ENCODE measurements around the gene NEK11. TPM values are rescaled to one million over a fixed set of nuclear protein-coding genes. Genes with fewer than 3 reads are reported as not detected.

Gene NEK11
- polyA plus RNA-seq, 1 donor (not counting 4 experiments of a cell fraction or from before 2014, with no cell fraction given), result 9.4 TPM

DNA sequence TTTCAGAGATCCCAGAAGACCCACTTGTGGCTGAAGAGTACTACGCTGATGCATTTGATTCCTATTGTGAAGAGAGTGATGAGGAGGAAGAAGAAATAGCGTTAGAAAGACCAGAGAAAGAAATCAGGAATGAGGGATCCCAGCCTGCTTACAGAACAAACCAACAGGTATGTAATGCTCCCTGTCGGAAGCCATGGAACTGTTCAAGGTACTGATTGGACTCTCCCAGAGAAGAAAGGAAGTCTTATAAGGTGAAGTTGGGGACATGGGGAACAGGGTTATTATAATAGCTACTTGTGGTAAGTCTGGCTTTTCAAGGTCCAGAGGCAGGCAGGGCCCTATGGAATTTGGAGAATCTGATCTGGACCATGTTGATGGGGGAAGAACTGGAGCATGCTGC is 201.8 kb downstream of the NEK11 start:
- H2AFZ ChIP-seq (ENCODE audit: control insufficient read depth, low read length), result no peak overlapping the region
- H3K9ac ChIP-seq (ENCODE audit: control insufficient read depth, extremely low read depth, insufficient read depth, low read length), result no peak overlapping the region
- H3K9me3 ChIP-seq (ENCODE audit: control insufficient read depth, low read depth, low read length), result no peaks in the 10 kb centered on the region
- no peak for DNase-seq (ENCODE audit: low read depth, low spot score)
- TF ChIP-seq, protein P1, sequence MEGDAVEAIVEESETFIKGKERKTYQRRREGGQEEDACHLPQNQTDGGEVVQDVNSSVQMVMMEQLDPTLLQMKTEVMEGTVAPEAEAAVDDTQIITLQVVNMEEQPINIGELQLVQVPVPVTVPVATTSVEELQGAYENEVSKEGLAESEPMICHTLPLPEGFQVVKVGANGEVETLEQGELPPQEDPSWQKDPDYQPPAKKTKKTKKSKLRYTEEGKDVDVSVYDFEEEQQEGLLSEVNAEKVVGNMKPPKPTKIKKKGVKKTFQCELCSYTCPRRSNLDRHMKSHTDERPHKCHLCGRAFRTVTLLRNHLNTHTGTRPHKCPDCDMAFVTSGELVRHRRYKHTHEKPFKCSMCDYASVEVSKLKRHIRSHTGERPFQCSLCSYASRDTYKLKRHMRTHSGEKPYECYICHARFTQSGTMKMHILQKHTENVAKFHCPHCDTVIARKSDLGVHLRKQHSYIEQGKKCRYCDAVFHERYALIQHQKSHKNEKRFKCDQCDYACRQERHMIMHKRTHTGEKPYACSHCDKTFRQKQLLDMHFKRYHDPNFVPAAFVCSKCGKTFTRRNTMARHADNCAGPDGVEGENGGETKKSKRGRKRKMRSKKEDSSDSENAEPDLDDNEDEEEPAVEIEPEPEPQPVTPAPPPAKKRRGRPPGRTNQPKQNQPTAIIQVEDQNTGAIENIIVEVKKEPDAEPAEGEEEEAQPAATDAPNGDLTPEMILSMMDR (optimal IDR thresholded peaks at IDR 0.05 in 1 of 3, IDR thresholded peaks at IDR 0.05 in 1 of 3, conservative IDR thresholded peaks at IDR 0.05 in 1 of 3; ENCODE audit: extremely low read depth in 1 of 3, insufficient read depth in 2 of 3, low read length in 3 of 3), result no peak
- TF ChIP-seq EZH2 (IDR thresholded peaks at IDR 0.05; ENCODE audit: low read length), result no peak
- no peak for FAIRE-seq
- no peak overlapping the region for H3K4me2 ChIP-seq (ENCODE audit: control insufficient read depth, extremely low read depth, insufficient read depth, low read depth, low read length)
- H3K79me2 ChIP-seq (ENCODE audit: control insufficient read depth, insufficient read depth, low read length), result no peaks in the 10 kb centered on the region
- no peaks in the 10 kb centered on the region for H3K4me1 ChIP-seq (ENCODE audit: control insufficient read depth, extremely low read depth, insufficient read depth, low read length)
- no peaks in the 10 kb centered on the region for H3K36me3 ChIP-seq (ENCODE audit: control insufficient read depth in 2 of 2, extremely low read depth in 1 of 2, insufficient read depth in 2 of 2, low read length in 2 of 2)
- no peak overlapping the region for H3K4me3 ChIP-seq (ENCODE audit: control insufficient read depth in 2 of 3, extremely low read depth in 1 of 3, insufficient read depth in 2 of 3, low read depth in 1 of 3, low read length in 3 of 3)
- H3K27ac ChIP-seq (ENCODE audit: control insufficient read depth, insufficient read depth, low read length), result no peak overlapping the region
- H3K27me3 ChIP-seq (ENCODE audit: control insufficient read depth, extremely low read depth, insufficient read depth, low read length), result no peaks in the 10 kb centered on the region
- dilution Hi-C loops (cut with MboI; ENCODE audit: extremely low pct_ligation_motif_present, low sequenced_read_pairs), result no loop called here
- H4K20me1 ChIP-seq (ENCODE audit: control insufficient read depth, extremely low read depth, insufficient read depth, low read length), result no peaks in the 10 kb centered on the region
- no peaks in the 10 kb centered on the region for H3K9me1 ChIP-seq (ENCODE audit: control insufficient read depth, extremely low read depth, insufficient read depth, low read length)

DNA sequence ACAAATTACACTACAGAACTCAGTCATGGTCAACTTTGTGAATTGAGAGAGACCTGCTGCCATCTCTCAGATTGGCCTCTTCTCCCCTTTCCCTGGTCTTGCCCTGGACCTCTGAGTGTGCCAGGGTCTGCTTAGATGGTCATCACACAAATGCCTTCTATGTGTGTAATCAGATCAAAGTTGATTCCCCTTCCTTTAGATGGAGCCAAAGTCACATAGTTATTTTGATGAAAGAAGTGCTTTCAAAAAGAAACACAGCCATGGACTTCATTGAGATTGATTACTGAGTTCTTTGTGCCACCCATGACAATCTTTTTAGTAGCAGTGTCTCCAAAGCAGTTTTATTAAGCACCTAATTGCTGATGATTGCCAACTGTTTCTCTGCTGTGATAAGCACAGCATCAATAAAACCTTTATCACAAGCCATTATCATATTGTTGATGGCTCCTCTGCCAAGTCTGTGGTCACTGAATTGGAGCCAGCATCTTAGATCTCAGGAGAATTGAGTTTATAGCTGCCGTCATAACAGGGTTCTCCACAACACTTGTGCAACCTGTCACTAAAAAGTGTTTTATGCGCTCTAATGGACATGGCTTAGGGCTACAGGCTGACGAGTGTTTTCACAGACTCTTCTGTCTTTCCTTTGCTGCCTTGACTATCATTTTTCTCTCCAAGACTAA is 205.2 kb downstream of the NEK11 start:
- no peak overlapping the region for H3K4me3 ChIP-seq (ENCODE audit: control insufficient read depth in 2 of 3, extremely low read depth in 1 of 3, insufficient read depth in 2 of 3, low read depth in 1 of 3, low read length in 3 of 3)
- TF ChIP-seq EZH2 (IDR thresholded peaks at IDR 0.05; ENCODE audit: low read length), result no peak
- TF ChIP-seq, protein P1 (optimal IDR thresholded peaks at IDR 0.05 in 1 of 3, IDR thresholded peaks at IDR 0.05 in 1 of 3, conservative IDR thresholded peaks at IDR 0.05 in 1 of 3; ENCODE audit: extremely low read depth in 1 of 3, insufficient read depth in 2 of 3, low read length in 3 of 3), result no peak
- H3K9me1 ChIP-seq (ENCODE audit: control insufficient read depth, extremely low read depth, insufficient read depth, low read length), result no peaks in the 10 kb centered on the region
- no peaks in the 10 kb centered on the region for H3K27me3 ChIP-seq (ENCODE audit: control insufficient read depth, extremely low read depth, insufficient read depth, low read length)
- H3K36me3 ChIP-seq (ENCODE audit: control insufficient read depth in 2 of 2, extremely low read depth in 1 of 2, insufficient read depth in 2 of 2, low read length in 2 of 2), result no peaks in the 10 kb centered on the region
- H3K9ac ChIP-seq (ENCODE audit: control insufficient read depth, extremely low read depth, insufficient read depth, low read length), result no peak overlapping the region
- no peaks in the 10 kb centered on the region for H3K9me3 ChIP-seq (ENCODE audit: control insufficient read depth, low read depth, low read length)
- H3K27ac ChIP-seq (ENCODE audit: control insufficient read depth, insufficient read depth, low read length), result no peak overlapping the region
- H4K20me1 ChIP-seq (ENCODE audit: control insufficient read depth, extremely low read depth, insufficient read depth, low read length), result no peaks in the 10 kb centered on the region
- dilution Hi-C loops (cut with MboI; ENCODE audit: extremely low pct_ligation_motif_present, low sequenced_read_pairs), result no loop called here
- H2AFZ ChIP-seq (ENCODE audit: control insufficient read depth, low read length), result no peak overlapping the region
- H3K4me1 ChIP-seq (ENCODE audit: control insufficient read depth, extremely low read depth, insufficient read depth, low read length), result no peaks in the 10 kb centered on the region
- no peak for DNase-seq (ENCODE audit: low read depth, low spot score)
- FAIRE-seq, result no peak
- H3K4me2 ChIP-seq (ENCODE audit: control insufficient read depth, extremely low read depth, insufficient read depth, low read depth, low read length), result no peak overlapping the region
- H3K79me2 ChIP-seq (ENCODE audit: control insufficient read depth, insufficient read depth, low read length), result no peaks in the 10 kb centered on the region

All from keratinocyte (primary cell).